ENCODE measurements around the gene DNALI1. TPM values are rescaled to one million over a fixed set of nuclear protein-coding genes. Genes with fewer than 3 reads are reported as not detected.

DNALI1 gene
- total and polyA plus RNA-seq, 10 of the 15 experiments (the other 5 are each of a cell fraction or from before 2014, with no cell fraction given), result 0.03 to 0.13 (median 0.05) TPM; not detected in 7

DNA sequence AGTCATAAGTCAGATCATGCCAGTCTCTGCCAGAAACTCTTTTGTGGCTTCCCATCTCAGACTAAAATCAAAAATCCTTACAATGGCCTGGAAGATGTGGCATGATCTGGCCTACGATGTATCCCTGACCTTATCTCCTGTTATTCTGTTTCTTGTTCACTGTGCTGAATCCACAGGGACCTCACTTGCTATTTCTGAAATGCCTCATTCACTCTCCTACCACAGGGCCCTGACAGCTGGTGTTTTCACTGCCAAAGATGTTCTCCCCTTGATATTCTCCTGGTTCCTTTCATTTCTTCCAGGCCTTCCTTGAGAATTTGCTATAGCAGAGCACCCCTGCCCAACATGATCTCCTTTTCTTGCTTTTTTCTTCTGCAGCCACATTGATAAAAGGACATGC is 1.7 kb downstream of the DNALI1 start (continued):
- no peak for TF ChIP-seq RB1 (IDR thresholded peaks at IDR 0.05; ENCODE audit: borderline replicate concordance)
- TF ChIP-seq ASH2L (IDR thresholded peaks at IDR 0.05; ENCODE audit: borderline replicate concordance, low read depth), result no peak
- no peak for TF ChIP-seq SPI1 (IDR thresholded peaks at IDR 0.05; ENCODE audit: borderline replicate concordance, insufficient read depth, low read depth, low read length)
- no peak for TF ChIP-seq SRF (IDR thresholded peaks at IDR 0.05; ENCODE audit: low read depth in 2 of 2, low read length in 2 of 2)
- no peak for TF ChIP-seq ZNF24 (IDR thresholded peaks at IDR 0.05)
- TF ChIP-seq, protein P1, sequence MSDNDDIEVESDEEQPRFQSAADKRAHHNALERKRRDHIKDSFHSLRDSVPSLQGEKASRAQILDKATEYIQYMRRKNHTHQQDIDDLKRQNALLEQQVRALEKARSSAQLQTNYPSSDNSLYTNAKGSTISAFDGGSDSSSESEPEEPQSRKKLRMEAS (IDR thresholded peaks at IDR 0.05; ENCODE audit: low read depth, low read length), result no peak
- no peak for TF ChIP-seq TARDBP (IDR thresholded peaks at IDR 0.05; ENCODE audit: borderline replicate concordance)
- no peak for TF ChIP-seq EZH2 (IDR thresholded peaks at IDR 0.05; ENCODE audit: borderline replicate concordance, control insufficient read depth, low read depth, low read length)
- TF ChIP-seq, protein P2, sequence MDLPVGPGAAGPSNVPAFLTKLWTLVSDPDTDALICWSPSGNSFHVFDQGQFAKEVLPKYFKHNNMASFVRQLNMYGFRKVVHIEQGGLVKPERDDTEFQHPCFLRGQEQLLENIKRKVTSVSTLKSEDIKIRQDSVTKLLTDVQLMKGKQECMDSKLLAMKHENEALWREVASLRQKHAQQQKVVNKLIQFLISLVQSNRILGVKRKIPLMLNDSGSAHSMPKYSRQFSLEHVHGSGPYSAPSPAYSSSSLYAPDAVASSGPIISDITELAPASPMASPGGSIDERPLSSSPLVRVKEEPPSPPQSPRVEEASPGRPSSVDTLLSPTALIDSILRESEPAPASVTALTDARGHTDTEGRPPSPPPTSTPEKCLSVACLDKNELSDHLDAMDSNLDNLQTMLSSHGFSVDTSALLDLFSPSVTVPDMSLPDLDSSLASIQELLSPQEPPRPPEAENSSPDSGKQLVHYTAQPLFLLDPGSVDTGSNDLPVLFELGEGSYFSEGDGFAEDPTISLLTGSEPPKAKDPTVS (IDR thresholded peaks at IDR 0.05; ENCODE audit: low read depth, low read length), result no peak
- no peak for TF ChIP-seq GABPA (IDR thresholded peaks at IDR 0.05; ENCODE audit: low read depth)

GRCh38 chr1:37559080-37559479 is 2.3 kb downstream of the DNALI1 start:
- FAIRE-seq, result no peak
- BruUV-seq (replicated peaks), result no TSS peak
- no peak for DNase-seq (ENCODE audit: low read depth, low spot score)
- WGBS (ENCODE audit: insufficient coverage, insufficient replicate concordance, low lambda C conversion rate, missing lambda C conversion rate), result 56% methylated on average over 7 of the region's 7 CpGs
- ChIA-PET POLR2A (no interaction called here), RAD21 (ENCODE audit: unreplicated experiment) (no interaction called here), SMC1A (ENCODE audit: uncharacterized antibody, unreplicated experiment) (no interaction called here), CTCF (interaction anchor here (2.9 kb wide), 1 partner anchor 122 kb away, joined by 11 read pairs; no protein-coding TSS in a partner anchor)
- H3K4me2 ChIP-seq (ENCODE audit: control insufficient read depth, insufficient read depth), result no peak overlapping the region
- H3K79me2 ChIP-seq (ENCODE audit: control insufficient read depth, insufficient read depth, low read length), result peaks cover under 1% of the 10 kb centered on the region
- no peak overlapping the region for H3K9ac ChIP-seq (ENCODE audit: control insufficient read depth, insufficient read depth, low read length)
- 0 out of 2 replicates have a peak, but pooled peaks cover 2% of the 10 kb centered on the region for H3K4me1 ChIP-seq (ENCODE audit: control insufficient read depth, insufficient read depth, low read length)
- no peak overlapping the region for H3K4me3 ChIP-seq
- no peak overlapping the region for H3K27ac ChIP-seq (ENCODE audit: control insufficient read depth, insufficient read depth)
- no peaks in the 10 kb centered on the region for H4K20me1 ChIP-seq (ENCODE audit: control insufficient read depth, insufficient read depth)
- in situ Hi-C loops (cut with MboI), result loop anchor here (5.0 kb wide), 1 partner anchor 123 kb away; no protein-coding TSS in a partner anchor
- H3K27me3 ChIP-seq (replicated peaks in 1 of 2; ENCODE audit: control insufficient read depth in 2 of 2, insufficient read depth in 2 of 2, low read length in 1 of 2), result no peaks in the 10 kb centered on the region
- H3K9me3 ChIP-seq (replicated peaks; ENCODE audit: control insufficient read depth, insufficient read depth, low read length), result peaks cover 2% of the 10 kb centered on the region; the same call in 1 of the 3 replicates
- intact Hi-C loops (cut with micrococcal nuclease; ENCODE audit: unreplicated experiment), result no loop called here
- no peak for ATAC-seq
- H2AFZ ChIP-seq (ENCODE audit: control insufficient read depth, low read depth, low read length), result no peak overlapping the region
- H3K36me3 ChIP-seq (ENCODE audit: control insufficient read depth in 2 of 2, insufficient read depth in 2 of 2, low read length in 1 of 2), result no peaks in the 10 kb centered on the region; a peak in 2 of 4 replicates
- TF ChIP-seq IKZF2 (IDR thresholded peaks at IDR 0.05) (no peak), HDAC6 (IDR thresholded peaks at IDR 0.05; ENCODE audit: unreplicated experiment) (no peak), CHD2 (IDR thresholded peaks at IDR 0.05; ENCODE audit: borderline replicate concordance, low read depth, low read length) (no peak), ZNF687 (IDR thresholded peaks at IDR 0.05) (no peak), E2F4 (IDR thresholded peaks at IDR 0.05; ENCODE audit: low read depth, low read length) (no peak)
- TF ChIP-seq, protein P2 (IDR thresholded peaks at IDR 0.05; ENCODE audit: low read depth, low read length), result no peak
